K562 (cell line): ENCODE measurements around the gene GRIK3. TPM values are rescaled to one million over a fixed set of nuclear protein-coding genes. Genes with fewer than 3 reads are reported as not detected.

Source experiments
- ATAC-seq: fragments of 200-7000 bp; cut with Tn5 transposase; 3 replicates; pipeline ENCODE4 v1.9.1; 2020; ENCODE audit warnings: moderate library complexity
- BruUV-seq: library from RNA; stranded (reverse); fragments of 400-500 nt; replicated peaks from 2 replicates; lab custom pipeline; 2021; lab: Mats Ljungman, UMichigan
- CTCF ChIA-PET: fragments of 300-600 bp; formaldehyde crosslinking; extraction: SDS; loops from one replicate; lab custom pipeline; 2021; ENCODE audit warnings: low intra/inter-chr PET ratio; lab: Yijun Ruan, JAX
- POLR2A ChIA-PET: fragments of 300-600, 350-650 bp; sonication (Branson Sonifier 250); formaldehyde crosslinking; extraction: SDS; loops from one replicate; lab custom pipeline; 2021; ENCODE audit warnings: antibody characterized with exemption, inconsistent platforms; lab: Yijun Ruan, JAX
- DNase-seq, 4 experiments: peaks; one replicate each; pipeline versions ENCODE4 v3.0.0 to v3.0.0-alpha.2; 2011 to 2018; ENCODE audit warnings: low spot score in 3 of 4, mixed read lengths in 3 of 4; ENCODE audit errors: extremely low read depth in 1 of 4
- FAIRE-seq: peaks from 2 replicates; lab custom pipeline; 2011; peaks lifted over from hg19 to GRCh38; lab: Jason Lieb, UNC
- H2AFZ ChIP-seq: 2 replicates; pipeline ENCODE4 v1.6.0; 2011; ENCODE audit warnings: low read depth, low read length, control low read depth, inconsistent platforms
- H3K27ac ChIP-seq: fragments of 200-600 bp; 3 replicates; pipeline ENCODE4 v1.8.0; 2011; ENCODE audit warnings: low read depth, mild to moderate bottlenecking, control low read depth, inconsistent platforms, low read length, moderate library complexity, mixed read lengths; ENCODE audit errors: extremely low read depth
- H3K27me3 ChIP-seq, 2 experiments: fragments of 300-600 bp in 1 of 2; 2 replicates in 1 of 2; 3 replicates in 1 of 2; pipeline versions ENCODE4 v1.6.0 to v1.8.0; 2011; ENCODE audit warnings: inconsistent platforms in 2 of 2, low read length in 2 of 2, mild to moderate bottlenecking in 1 of 2, mixed read lengths in 1 of 2, moderate library complexity in 1 of 2; ENCODE audit not compliant: control insufficient read depth in 2 of 2, insufficient read depth in 2 of 2
- H3K36me3 ChIP-seq: fragments of 300-600 bp; 3 replicates; pipeline ENCODE4 v1.8.0; 2011; ENCODE audit warnings: mild to moderate bottlenecking, low read length, inconsistent platforms; ENCODE audit not compliant: control insufficient read depth, insufficient read depth
- H3K4me1 ChIP-seq, 2 experiments: fragments of 200-600 bp in 1 of 2; replicated peaks in 1 of 2; 2 replicates in 1 of 2; 3 replicates in 1 of 2; pipeline versions ENCODE4 v1.5.1 to v1.8.0; 2011; ENCODE audit warnings: inconsistent platforms in 2 of 2, low read length in 2 of 2, mild to moderate bottlenecking in 1 of 2, mixed read lengths in 1 of 2, moderate library complexity in 1 of 2; ENCODE audit not compliant: control insufficient read depth in 2 of 2, insufficient read depth in 2 of 2
- H3K4me2 ChIP-seq: 2 replicates; pipeline ENCODE4 v1.6.1; 2011; ENCODE audit warnings: low read length, control low read depth, inconsistent platforms, mixed read lengths; ENCODE audit not compliant: insufficient read depth
- H3K4me3 ChIP-seq: fragments of 200-600 bp; sonication (generic), shearing (Covaris generic); 2 replicates; pipeline ENCODE4 v1.5.1; 2016; ENCODE audit warnings: control low read depth, inconsistent platforms
- H3K79me2 ChIP-seq: fragments of 200-600 bp; 3 replicates; pipeline ENCODE4 v1.8.0; 2011; ENCODE audit warnings: low read length, inconsistent platforms; ENCODE audit not compliant: control insufficient read depth, insufficient read depth
- H3K9ac ChIP-seq, 2 experiments: 2 replicates each; pipeline versions ENCODE4 v1.6.0 to v1.6.1; 2011; ENCODE audit warnings: low read depth in 2 of 2, low read length in 2 of 2, control low read depth in 1 of 2, inconsistent platforms in 1 of 2, mild to moderate bottlenecking in 1 of 2, mixed read lengths in 1 of 2; ENCODE audit not compliant: insufficient read depth in 1 of 2
- H3K9me1 ChIP-seq: one replicate; pipeline ENCODE4 v1.6.0; 2011; ENCODE audit warnings: inconsistent platforms, mild to moderate bottlenecking, low read length, moderate library complexity; ENCODE audit not compliant: control insufficient read depth, insufficient read depth
- H3K9me3 ChIP-seq: replicated peaks from 2 replicates; pipeline ENCODE4 v1.5.1; 2011; ENCODE audit warnings: low read depth, low read length, inconsistent platforms; ENCODE audit not compliant: control insufficient read depth, insufficient read depth
- H4K20me1 ChIP-seq: replicated peaks from 2 replicates; pipeline ENCODE4 v1.6.1; 2011; ENCODE audit warnings: low read length, inconsistent platforms, mixed read lengths; ENCODE audit not compliant: control insufficient read depth, insufficient read depth
- ATF2 ChIP-seq: sonication (generic); formaldehyde crosslinking; IDR thresholded peaks from 2 replicates; pipeline ENCODE4 v1.8.1; 2022; ENCODE audit warnings: missing genetic modification reagents
- DMBX1 ChIP-seq: fragments of 250-450 bp; sonication (Bioruptor Pico); IDR thresholded peaks from 2 replicates; pipeline ENCODE4 v1.8.0; 2022; ENCODE audit warnings: inconsistent platforms, mild to moderate bottlenecking, moderate library complexity, borderline replicate concordance
- EWSR1 ChIP-seq: fragments of 450-650 bp; IDR thresholded peaks from 2 replicates; pipeline ENCODE4 v1.6.1; 2018; ENCODE audit warnings: borderline replicate concordance, mild to moderate bottlenecking, low read depth, moderate library complexity; ENCODE audit not compliant: partially characterized antibody
- HDAC8 ChIP-seq: fragments of 450-650 bp; IDR thresholded peaks from 2 replicates; pipeline ENCODE4 v1.6.1; 2016; ENCODE audit warnings: mild to moderate bottlenecking, missing genetic modification characterization, moderate library complexity, missing compliant biosample characterization
- ZNF785 ChIP-seq: fragments of 250-450 bp; sonication (Bioruptor Pico); IDR thresholded peaks from 2 replicates; pipeline ENCODE4 v1.4.0; 2020; ENCODE audit warnings: mild to moderate bottlenecking
- WGBS: fragments of 100-300 bp; shearing (Covaris generic); methylation state at CpG from one replicate; pipeline ENCODE4 v1.1.6; 2016; ENCODE audit warnings: low coverage, mixed read lengths; ENCODE audit not compliant: insufficient coverage; ENCODE audit errors: missing lambda C conversion rate; 5-methylcytosine and 5-hydroxymethylcytosine counted together
- in situ Hi-C: fragments of 300-500 bp; cut with MboI; formaldehyde crosslinking; loops from 4 replicates; pipeline ENCODE4 v1.15.0; 2018; ENCODE audit warnings: inconsistent platforms, mixed read lengths
- intact Hi-C: fragments of 100-400 bp; cut with micrococcal nuclease; formaldehyde crosslinking; loops from 2 replicates; pipeline ENCODE4 v1.14.2; 2022
- polyA plus RNA-seq, 8 experiments: library from polyadenylated mRNA; depleted of rRNA in 4 of 8; stranded (reverse) in 5 of 8; unstranded in 3 of 8; fragments of >200 nt; fragmentation: Nextera tagmentation in 2 of 8; fragmentation: Illumina TruSeq in 1 of 8; extraction: Ambion mirVana in 2 of 8; extraction: Trizol in 1 of 8; gene quantifications; 2 replicates each; pipeline versions ENCODE4 v1.2.1 to v1.2.3, GENCODE V29; 2011 to 2014; ENCODE audit warnings: inconsistent platforms in 1 of 8, missing spikeins in 1 of 8
- total RNA-seq, 7 experiments: library from RNA; depleted of rRNA in 6 of 7; stranded (reverse); fragments of >200 nt in 6 of 7; fragmentation: Illumina TruSeq in 2 of 7; extraction: Trizol in 2 of 7; gene quantifications; 2 replicates each; pipeline versions ENCODE4 v1.2.1 to v1.2.3, GENCODE V29; 2011 to 2021; ENCODE audit warnings: low replicate concordance in 1 of 7
- TF ChIP-seq, protein P1 (sequence below): fragments of 450-650 bp; IDR thresholded peaks from 2 replicates; pipeline ENCODE4 v1.6.1; 2016
- TF ChIP-seq, protein P2 (sequence below): sonication (generic); formaldehyde crosslinking; IDR thresholded peaks from 2 replicates; pipeline ENCODE4 v1.8.0; 2022; ENCODE audit warnings: mild to moderate bottlenecking, low read depth, missing genetic modification reagents

The GRIK3 gene
- total and polyA plus RNA-seq, 9 of the 15 experiments (the other 6 are each of a cell fraction or from before 2014, with no cell fraction given) = not detected

GRCh38 chr1:36950604-36951291 lies 83.6 kb downstream of the GRIK3 start:
- POLR2A ChIA-PET = interaction anchor here (0.6 kb wide), 1 partner anchor 84 kb away, joined by 4 read pairs; no protein-coding TSS in a partner anchor
- no peaks in the 10 kb centered on the region; a peak in 1 of 5 replicates for H3K27me3 ChIP-seq
- CTCF ChIA-PET = interaction anchor here (0.6 kb wide), 1 partner anchor 830 kb away, joined by 3 read pairs; no protein-coding TSS in a partner anchor
- H3K27ac ChIP-seq = no peak overlapping the region
- TF ChIP-seq EWSR1 (no peak), ZNF785 (no peak), ATF2 (CRISPR knock-in tag) (no peak), DMBX1 (no peak), HDAC8 (tag) (no peak)
- TF ChIP-seq, protein P1, sequence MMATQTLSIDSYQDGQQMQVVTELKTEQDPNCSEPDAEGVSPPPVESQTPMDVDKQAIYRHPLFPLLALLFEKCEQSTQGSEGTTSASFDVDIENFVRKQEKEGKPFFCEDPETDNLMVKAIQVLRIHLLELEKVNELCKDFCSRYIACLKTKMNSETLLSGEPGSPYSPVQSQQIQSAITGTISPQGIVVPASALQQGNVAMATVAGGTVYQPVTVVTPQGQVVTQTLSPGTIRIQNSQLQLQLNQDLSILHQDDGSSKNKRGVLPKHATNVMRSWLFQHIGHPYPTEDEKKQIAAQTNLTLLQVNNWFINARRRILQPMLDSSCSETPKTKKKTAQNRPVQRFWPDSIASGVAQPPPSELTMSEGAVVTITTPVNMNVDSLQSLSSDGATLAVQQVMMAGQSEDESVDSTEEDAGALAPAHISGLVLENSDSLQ = no peak
- TF ChIP-seq, protein P2, sequence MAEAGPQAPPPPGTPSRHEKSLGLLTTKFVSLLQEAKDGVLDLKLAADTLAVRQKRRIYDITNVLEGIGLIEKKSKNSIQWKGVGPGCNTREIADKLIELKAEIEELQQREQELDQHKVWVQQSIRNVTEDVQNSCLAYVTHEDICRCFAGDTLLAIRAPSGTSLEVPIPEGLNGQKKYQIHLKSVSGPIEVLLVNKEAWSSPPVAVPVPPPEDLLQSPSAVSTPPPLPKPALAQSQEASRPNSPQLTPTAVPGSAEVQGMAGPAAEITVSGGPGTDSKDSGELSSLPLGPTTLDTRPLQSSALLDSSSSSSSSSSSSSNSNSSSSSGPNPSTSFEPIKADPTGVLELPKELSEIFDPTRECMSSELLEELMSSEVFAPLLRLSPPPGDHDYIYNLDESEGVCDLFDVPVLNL (CRISPR knock-in tag) = no peak
- ATAC-seq = no peak
- H3K36me3 ChIP-seq = no peaks in the 10 kb centered on the region
- 1% methylated on average over 8 of the region's 8 CpGs for WGBS
- no peak for FAIRE-seq
- H3K4me1 ChIP-seq = no peaks in the 10 kb centered on the region
- no peaks in the 10 kb centered on the region for H3K9me1 ChIP-seq
- no peak overlapping the region for H3K4me2 ChIP-seq
- DNase-seq = no peak
- no TSS peak for BruUV-seq
- H3K9me3 ChIP-seq = no peaks in the 10 kb centered on the region
- H4K20me1 ChIP-seq = peaks cover 15% of the 10 kb centered on the region
- intact Hi-C loops = no loop called here
- H3K4me3 ChIP-seq = no peak overlapping the region
- in situ Hi-C loops = no loop called here
- no peak overlapping the region for H3K9ac ChIP-seq
- no peak overlapping the region for H2AFZ ChIP-seq
- H3K79me2 ChIP-seq = no peaks in the 10 kb centered on the region
